Inflammatory macrophage (primary cell): Measurements from ENCODE around the gene PRF1.
"Not testable (repeated sequence)": the region's sequence is repeated elsewhere in the genome, so short reads cannot be mapped to it uniquely, and the experiment has no call there.

Experiments used
- DNase-seq, 2 donors: peaks; one replicate each; pipeline ENCODE4 v3.0.0-alpha.2; 2020 to 2022

Gene PRF1

DNA sequence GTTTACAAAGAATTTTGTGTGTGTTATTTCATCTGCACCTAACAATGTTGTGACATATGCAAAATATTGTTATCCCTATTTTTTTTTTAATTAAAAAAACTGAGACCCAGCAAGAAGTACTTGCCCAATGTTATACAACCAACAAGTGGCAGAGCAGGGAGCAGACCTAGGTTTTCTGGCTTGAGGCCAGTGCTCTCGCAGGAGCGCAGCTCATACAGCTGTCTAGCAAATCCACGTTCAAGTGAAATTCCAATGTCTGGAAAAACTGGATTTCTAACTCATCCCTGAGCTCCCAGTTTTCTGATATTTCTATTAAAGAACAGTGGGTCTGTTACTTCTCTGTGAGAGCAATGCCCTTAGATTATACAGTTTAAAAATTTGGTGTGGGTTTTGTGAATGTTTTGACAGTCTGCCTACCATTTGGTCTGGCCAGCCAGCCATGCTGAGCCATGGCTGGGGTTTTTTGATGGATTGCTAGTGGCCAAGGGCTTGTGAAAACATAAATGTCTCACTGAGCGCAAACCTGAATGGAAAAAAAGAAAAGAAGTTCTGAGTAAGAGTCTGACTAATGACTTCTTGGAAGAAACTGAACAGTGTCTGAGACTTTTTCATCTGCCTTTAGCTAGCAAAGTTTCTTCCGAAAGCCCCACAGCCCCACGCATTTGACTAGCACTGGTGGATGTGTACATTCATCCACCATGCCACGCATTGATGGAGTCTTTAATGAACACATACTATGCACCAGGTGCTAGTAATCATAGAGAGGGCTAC lies 15.4 kb upstream of the PRF1 start:
- DNase-seq: no peak

DNA sequence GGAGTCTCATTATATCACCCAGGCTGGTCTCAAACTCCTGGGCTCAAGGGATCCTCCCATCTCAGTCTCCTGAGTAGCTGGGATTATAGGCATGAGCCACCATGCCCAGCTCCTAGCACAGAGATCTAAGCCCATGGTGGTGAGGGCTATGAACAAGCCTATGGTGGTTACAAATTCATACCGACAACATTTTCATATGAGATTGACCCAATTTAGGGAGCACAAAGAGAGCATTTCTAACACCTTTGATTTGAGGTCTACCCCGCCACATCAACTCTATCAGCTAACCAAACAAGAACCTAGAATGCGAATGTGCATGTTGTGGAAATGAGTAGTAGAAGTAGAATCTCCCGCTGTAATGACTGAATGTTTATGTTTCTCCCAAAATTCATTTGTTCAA lies 14.2 kb upstream of the PRF1 start:
- no peak for DNase-seq

DNA sequence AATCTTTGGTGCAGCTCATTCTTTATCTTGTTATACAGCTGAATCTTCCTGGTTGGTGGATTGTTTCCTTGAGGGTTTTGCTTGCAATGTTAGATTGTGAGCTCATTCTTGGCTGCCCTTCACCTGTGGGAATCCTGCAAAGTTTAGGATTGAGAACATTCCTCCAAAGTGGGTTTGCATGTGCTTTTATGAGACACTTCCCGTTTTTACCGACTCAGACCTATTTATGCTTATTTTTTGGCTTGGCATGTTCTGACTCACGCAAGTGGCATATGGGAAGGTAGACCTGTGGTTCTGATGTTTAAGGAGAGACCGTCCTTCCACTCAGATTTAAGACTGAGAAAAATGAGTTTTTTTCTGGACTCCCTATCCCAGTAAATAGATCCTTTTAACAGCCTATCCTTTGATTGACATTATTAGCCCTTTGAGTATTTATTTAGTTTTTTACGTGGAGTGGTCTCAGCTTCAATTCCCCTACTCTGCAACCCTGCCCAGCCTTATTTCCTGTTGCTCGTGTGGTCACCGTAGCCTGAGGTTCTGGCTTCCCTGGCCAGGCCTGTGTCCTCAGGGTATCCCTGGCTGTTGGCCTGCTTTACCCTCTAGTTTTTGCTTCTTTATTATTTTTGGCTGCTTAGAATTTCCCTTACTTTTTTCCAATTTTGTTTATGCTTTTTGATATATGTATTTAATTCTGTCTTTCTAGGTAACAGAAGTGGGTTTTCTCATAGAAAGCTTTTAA lies 13.4 kb upstream of the PRF1 start:
- no peak for DNase-seq

DNA sequence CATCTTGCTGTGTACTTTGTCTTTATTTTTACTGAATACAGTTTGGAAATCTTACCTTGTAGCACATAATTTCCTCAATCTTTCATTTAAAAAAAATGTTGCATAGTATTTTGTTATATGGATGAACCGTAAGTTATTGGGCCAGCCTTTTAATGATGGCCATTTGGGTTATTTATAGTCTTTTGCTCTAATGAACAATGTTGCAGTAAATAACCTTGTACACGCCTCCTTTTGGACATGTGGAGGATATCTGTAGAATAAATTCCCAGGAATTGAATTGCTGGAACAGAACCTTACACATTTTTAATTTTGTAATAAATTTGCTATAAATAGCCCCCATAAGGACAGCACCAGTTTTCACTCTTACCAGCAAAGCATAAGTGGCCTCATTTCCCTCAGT lies 12.7 kb upstream of the PRF1 start:
- DNase-seq: no peak

DNA sequence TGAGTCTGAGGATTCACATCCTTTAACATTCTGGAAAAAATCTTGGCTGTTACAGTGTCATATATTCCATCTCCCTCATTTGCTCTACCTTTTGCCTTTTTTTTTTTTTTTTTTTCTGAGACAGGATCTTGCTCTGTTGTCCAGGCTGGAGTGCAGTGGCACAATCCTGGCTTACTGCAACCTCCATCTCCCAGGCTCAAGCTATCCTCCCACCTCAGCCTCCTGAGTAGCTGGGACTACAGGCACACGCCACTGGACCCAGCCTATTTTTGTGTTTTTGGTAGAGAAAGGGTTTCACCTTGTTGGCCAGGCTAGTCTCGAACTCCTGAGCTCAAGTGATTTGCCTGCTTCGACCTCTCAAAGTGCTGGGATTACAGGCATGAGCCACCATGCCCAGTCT lies 11.8 kb upstream of the PRF1 start:
- not testable (repeated sequence) for DNase-seq

DNA sequence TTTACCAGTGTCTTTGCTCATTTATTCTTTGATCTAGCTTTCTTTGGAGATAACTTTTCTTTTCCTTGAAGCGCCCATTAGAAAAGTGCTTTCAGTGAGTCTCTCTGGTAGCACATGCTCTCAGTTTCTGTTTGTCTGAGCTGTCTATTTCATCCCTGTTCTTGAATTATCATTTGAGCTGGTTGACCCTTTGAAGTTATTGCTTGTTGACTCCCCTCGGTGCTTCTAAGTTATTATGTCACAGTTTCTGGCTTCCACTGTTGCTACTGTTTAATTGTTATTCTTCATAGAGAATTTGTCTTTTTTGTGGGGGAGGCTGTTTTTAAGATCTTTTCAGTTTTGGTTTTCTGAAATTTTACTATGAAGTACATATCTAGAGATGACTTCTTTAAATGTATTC lies 11.4 kb upstream of the PRF1 start:
- no peak for DNase-seq

DNA sequence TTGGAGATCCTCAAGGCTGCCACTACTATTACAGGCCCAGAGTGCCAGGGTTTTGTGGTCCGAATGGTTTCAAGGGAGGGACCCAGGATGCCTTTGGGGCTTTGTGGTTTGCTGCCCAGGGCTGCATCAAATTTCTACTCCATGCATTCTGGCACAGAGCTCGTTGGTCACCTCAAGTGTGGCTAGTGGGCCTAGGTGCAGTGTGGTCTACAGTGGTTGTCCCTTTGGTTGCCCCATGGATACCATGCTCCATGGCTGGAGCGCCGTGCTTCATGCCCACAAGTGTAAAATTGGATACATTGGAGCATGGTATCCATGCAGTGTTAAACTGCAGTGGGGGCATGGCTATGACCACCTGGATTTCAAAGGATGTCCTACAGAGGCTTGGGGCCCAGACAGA lies 5.4 kb upstream of the PRF1 start:
- no peak for DNase-seq

DNA sequence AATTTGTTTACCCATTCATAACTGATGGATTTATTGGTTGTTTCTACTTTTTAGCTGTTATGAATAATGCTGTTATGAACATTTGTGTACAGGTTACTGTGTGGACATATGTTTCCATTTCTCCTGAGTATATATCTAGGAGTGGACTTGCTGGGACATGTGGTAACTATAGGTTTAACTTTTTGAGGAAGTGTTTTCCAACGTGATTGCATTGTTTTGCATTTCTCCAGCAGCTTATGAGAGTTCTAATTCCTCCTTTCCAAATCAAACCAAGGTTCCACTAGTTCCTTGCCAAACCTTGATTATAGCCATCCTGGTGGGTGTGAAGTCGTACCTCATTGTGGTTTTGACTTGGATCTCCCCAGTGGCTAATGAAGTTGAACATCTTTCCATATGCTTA lies 2.6 kb upstream of the PRF1 start:
- DNase-seq: peak; percentile 38 to 68

DNA sequence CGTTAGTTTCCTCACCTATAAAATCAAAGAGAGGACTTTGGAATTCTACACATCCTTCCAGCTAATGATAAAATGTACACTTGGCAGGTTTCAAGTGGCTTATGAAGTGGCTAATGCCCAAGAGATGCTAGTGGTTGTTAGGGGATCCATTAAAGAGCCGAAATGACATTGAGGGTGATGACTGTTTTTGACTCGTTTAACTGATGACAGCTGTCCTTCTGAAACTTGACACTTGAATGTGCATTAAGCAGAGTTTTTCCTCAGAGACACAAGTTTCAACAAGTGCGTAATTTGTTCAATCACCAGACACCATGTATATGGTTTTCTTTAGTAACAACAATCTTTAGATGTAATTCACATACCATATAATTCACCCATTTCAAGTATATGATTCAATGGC lies 1.6 kb upstream of the PRF1 start:
- no peak for DNase-seq

DNA sequence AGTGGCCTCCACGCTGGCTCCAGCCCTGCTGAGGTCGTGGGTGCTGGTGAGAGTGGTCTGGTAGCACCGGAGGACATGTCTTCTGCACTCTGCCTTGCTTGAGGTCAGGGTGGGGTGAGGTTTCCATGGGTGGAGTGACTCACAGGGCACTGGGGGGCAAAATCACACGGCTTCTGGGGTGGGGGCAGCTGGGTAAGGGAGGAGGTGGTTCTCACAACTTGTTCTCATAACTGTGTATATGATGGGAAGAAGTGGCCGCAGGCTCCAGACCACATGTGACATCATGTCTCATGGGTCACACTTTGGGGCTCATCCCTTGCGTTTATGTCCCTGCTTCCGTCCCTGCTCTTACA lies 884 bp upstream of the PRF1 start:
- no peak for DNase-seq

DNA sequence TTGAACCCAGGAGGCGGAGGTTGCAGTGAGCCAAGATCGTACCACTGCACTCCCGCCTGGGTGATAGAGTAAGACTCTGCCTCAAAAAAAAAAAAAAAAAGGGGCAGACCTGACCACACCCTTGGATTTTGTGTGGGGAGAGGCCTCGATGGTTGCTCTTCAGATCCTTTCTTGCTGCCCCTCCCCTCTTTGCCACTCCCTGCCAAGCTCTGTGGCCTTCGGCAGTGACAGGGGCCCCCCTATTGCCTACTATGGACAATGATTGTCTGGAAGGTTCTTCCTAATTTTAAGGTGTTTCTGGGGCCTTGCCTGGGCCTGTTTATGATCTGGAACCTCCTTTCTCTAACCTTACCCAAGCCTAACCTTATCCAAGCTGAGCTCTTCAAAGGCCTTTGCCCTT lies 795 bp downstream of the PRF1 start:
- no peak for DNase-seq

DNA sequence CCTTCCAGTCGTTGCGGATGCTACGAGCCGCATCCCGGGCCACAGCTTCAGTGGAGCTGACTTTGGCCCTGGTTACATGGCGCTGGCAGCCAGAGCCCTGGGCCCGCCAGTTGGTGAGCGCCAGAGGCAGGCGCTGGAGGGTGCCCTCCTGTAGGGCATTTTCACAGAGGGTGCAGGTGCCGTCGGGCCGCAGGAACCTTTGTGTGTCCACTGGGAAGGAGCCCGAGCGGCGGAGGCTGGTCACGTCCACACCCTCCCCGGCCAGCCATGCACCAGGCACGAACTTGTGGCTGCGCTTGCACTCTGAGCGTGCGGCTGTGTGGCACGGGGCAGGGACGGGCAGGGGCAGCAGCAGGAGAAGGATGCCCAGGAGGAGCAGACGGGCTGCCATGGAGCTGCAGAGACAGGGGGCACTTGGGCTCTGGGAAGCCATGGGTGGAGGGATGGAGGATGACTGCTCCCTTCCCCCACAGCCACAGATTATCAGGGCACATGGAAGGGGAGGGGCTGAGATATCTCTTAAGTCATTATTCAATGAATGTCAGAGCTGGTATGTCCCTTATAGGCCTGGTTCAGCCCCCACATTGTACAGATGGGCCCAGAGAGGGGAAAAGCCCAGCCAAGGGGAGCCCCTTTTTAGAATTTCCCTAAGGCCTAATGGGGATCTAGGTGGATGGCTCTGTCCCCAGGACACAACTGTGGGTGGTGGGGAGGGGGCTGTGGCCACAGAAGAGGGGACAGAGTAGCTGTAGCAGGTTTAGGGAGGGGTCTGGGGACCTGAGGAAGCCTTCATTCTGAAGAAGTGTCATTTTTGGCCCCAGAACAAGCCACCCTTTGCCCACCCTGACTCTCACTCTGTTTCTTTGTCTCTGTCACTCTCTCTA lies 1.8 kb downstream of the PRF1 start:
- no peak for DNase-seq

DNA sequence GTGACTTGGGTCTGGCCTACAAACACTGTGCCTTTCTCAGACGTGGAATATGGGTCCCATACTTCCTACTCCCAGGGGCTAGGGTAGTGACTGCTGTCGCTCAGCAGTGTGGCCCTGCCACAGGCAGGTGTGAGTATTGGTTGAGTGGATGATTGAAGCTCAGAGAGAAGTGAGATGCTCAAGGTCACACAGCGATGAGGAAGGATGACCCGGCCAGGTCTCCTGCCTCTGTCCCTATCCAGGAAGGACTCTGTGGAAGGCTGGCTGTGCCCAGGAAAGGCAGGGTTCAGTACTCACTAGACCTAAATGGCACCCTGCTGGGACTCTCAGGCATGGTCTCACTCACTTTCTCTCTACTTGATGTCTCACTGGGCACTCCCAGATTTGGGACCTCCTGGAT lies 2.8 kb downstream of the PRF1 start:
- no peak for DNase-seq

DNA sequence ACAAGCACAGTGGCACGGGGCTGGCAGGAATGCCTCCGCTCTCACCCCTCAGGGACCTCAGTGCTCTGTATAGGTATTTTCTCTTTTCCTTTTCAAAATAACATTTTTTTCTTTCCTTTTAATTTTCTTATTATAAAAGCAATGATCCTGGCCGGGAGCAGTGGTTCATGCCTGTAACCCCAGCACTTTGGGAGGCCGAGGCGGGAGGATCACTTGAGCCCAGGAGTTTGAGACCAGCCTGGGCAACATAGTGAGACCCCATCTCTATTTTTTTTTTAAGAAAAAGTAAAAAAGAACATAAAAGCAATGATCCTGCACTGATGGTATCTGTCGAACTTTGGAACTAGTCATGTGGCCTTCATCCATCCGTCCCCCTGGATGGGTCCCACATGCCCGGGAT lies 3.2 kb downstream of the PRF1 start:
- DNase-seq: no peak

DNA sequence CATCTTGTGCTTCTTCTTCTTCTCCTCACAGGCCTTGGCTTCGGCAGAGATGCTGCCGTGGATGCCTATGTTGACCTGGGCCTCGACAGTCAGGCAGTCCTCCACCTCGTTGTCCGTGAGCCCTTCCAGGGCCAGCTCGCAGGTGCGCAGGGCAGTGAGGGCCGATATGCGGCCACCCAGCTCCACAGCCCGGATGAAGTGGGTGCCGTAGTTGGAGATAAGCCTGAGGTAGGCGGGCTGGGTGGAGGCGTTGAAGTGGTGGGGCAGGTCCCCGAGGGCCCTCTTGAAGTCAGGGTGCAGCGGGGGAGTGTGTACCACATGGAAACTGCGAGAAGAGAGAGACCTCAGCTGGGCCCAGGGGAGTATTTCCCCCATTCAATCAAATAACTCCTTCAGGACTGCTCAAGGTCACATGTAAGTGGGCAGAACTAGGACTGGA lies 3.7 kb downstream of the PRF1 start:
- no peak for DNase-seq

DNA sequence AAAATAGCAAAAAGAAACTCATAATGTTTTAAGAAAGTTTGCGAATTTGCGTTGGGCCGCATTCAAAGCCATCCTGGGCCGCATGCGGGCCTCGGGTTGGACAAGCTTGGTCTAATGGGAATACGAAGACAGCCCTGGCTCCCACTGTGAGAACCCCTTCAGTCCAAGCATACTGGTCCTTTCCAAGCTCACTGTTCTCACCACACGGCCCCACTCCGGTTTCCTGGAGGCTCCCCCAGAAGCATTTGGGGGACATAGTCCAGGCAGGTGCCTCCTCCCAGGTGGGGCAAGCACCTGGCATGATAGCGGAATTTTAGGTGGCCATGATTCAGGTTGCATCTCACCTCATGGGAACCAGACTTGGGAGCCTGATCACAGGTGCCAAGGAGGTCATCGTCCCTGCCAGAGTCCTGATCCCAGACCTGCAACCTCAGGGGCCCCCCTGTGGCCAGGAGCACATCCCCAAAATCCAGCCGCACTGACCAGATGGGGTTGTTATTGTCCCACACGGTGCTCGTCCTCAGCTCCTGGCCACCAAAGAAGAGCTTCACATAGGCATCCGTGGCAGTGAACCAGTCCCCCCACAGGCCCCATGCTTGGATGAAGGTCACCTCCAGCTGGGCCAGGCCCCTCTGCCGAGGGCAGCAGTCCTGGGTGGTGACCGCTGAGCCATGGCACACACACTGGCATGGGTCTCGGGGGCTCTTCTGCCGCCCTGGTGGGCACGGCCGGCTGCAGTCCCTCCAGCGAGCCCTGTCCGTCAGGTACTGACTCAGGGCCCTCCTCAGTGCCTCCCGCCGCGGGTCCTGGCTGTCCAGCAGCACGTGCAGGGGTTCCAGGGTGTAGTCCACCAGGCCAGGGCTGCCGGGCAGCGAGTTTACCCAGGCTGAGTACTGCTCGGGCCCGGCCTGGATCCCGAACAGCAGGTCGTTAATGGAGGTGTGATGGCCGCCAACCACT lies 4.4 kb downstream of the PRF1 start:
- DNase-seq: no peak

DNA sequence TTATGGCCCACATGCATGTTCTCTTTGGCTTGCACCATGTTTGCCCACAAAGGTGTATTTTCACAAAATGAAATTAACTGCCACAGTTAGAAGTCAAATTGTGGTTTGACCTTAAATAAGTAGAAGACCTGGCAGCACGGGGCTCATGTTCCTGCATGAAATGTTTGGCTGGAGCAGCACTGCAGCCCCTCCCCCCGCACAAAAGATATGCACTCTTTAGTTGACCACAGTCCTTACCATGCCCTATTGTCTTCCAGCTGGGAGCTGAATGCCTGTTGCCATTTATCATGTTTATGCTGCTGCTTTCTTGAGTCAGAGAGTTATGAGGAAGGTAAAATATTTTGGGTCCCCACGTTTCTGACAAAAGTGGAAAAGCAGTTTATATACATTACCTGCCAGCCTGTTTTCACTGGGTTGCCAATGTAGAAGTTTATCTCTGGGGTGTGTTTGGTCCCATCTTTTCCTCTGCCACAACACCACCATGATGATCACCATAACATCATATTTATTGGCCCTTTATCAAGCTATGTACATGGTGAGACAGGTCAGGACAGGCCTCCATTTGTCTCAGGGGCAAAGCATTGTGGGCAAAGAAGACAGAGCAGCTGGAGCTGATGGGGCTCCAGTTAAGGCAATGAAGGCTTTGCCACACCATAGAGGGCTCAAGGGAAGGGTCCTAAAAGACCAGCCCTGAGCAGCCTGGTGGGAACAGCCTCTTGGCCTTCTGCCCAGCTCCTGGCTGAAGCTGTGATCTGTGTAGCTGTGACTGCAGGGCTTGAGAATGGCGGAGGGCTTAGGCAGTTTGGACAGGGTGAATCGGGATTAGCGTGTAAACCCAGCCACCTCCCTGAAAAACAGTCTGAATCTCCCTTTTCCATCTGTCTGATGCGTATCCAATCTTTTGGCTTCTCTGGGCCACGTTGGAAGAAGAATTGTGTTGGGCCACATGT lies 5.4 kb downstream of the PRF1 start:
- no peak for DNase-seq

DNA sequence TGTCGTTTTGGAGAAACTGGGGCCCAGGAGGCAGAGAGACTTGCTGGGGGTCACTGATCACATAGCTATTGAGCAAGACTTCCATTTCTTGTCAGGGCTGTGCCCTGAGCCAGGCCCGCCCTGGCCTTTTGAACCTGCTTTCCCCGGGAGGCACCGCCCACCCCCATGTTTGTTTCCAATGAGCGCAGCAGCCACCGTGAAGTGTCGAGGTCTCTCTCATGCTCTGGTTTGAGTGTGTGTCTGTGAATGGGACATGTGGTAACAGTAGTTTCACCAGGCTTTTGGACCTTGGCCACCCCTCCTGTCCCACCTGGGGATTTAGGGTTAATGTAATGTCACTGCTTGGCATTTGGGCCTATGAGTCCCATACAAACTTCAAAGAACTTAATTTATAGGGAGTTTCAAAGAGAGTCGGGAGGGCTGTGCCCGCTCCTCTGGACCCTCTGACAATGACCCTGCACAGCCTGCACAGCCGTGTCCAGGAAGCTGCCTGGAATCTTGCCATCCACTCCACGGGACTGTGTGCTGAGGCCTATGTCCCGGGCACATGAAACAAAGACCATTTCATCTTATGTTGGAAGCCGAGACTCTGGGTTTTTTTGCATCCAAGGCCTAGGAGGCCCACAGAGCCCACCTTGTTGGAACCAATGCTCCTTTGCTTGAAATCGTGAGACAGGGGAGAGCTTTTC lies 6.3 kb downstream of the PRF1 start:
- no peak for DNase-seq

DNA sequence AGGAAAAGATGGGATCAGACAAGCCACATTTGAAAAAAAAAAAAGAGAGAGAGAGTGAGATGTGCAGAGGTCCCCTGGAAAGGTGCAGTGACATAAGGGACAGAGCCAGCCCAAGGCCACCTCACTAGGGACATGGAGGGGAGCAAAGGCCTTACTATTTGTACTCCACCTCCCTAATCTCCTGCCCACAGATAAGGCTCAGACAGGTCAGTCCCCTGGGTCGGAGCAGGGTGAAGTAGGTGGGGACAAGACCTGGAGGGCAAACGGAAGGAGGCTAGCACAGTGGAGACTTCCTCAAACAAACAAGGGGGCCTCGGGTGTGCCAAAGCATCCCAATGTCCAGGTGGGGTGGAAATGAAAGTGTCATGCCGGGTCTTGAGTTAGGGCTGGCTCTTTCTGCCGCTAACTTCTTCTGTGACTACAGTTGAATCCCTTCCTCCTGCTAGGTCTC lies 7.0 kb downstream of the PRF1 start:
- no peak for DNase-seq

DNA sequence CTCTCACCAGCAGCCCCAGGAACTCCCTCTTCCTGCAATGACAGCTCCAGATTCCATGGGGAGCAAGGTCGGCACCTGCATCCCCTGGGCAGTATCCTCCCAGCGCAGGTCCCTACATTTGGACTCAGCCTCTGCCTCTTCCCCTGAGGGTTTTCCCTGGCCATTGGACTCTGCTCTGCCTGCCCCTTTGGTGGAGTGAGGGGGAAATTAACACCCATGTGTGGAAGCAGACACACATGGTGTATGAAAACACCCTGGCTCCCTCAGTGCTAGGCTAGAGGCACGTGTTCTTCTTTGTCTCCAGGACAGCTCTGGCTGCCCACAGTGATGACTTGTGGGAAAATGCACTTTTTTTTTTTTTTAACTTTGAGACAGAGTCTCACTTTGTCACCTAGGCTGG lies 8.4 kb downstream of the PRF1 start:
- no peak for DNase-seq
